A172 (cell line): ENCODE measurements around the gene LDB3. TPM values are rescaled to one million over a fixed set of nuclear protein-coding genes. Genes with fewer than 3 reads are reported as not detected.

ENCODE experiments used
- DNase-seq: peaks from one replicate; pipeline ENCODE4 v3.0.0-alpha.2; 2015; ENCODE audit warnings: low spot score
- total RNA-seq: library from RNA; depleted of rRNA; stranded (reverse); fragments of >200 nt; shearing (Covaris generic); gene quantifications from 2 replicates; pipeline ENCODE4 v1.2.3, GENCODE V29; 2014

LDB3 gene
- total RNA-seq, 1 experiment from 2014 or later = 0.10 TPM

- no peak for DNase-seq
These were observed 17.8 kb downstream of the LDB3 start for GRCh38 chr10:86685893-86686632.

- no peak for DNase-seq
These were observed 18.7 kb downstream of the LDB3 start for GRCh38 chr10:86686972-86687371.

GRCh38 chr10:86687750-86688149 is 19.4 kb downstream of the LDB3 start:
- DNase-seq = no peak

- peak; percentile 64 for DNase-seq
These were observed 20.1 kb downstream of the LDB3 start for GRCh38 chr10:86688398-86688921.

- DNase-seq = no peak
These were observed 20.8 kb downstream of the LDB3 start for GRCh38 chr10:86689146-86689545.

- DNase-seq = no peak
These were observed 21.9 kb downstream of the LDB3 start for GRCh38 chr10:86690231-86690630.

- peak; percentile 75 for DNase-seq
These were observed 22.4 kb downstream of the LDB3 start for GRCh38 chr10:86690657-86691084.

- no peak for DNase-seq
These were observed 23.2 kb downstream of the LDB3 start for GRCh38 chr10:86691333-86692022.

GRCh38 chr10:86692023-86692514 is 23.8 kb downstream of the LDB3 start:
- DNase-seq = no peak

- no peak for DNase-seq
These were observed 24.4 kb downstream of the LDB3 start for GRCh38 chr10:86692664-86693063.

- DNase-seq = no peak
These were observed 25.0 kb downstream of the LDB3 start for GRCh38 chr10:86693275-86693674.

- peak; percentile 29 for DNase-seq
These were observed 25.5 kb downstream of the LDB3 start for GRCh38 chr10:86693721-86694369.

- no peak for DNase-seq
These were observed 30.1 kb downstream of the LDB3 start for GRCh38 chr10:86698207-86698940.

GRCh38 chr10:86699125-86699524 is 30.8 kb downstream of the LDB3 start:
- DNase-seq = no peak

- no peak for DNase-seq
These were observed 31.2 kb downstream of the LDB3 start for GRCh38 chr10:86699541-86699940.

GRCh38 chr10:86699991-86700840 is 31.9 kb downstream of the LDB3 start:
- DNase-seq = no peak

- DNase-seq = no peak
These were observed 32.7 kb downstream of the LDB3 start for GRCh38 chr10:86700851-86701617.

GRCh38 chr10:86703176-86703575 is 34.9 kb downstream of the LDB3 start:
- DNase-seq = no peak

GRCh38 chr10:86705139-86705538 is 36.8 kb downstream of the LDB3 start:
- DNase-seq = no peak

GRCh38 chr10:86705905-86706304 is 37.6 kb downstream of the LDB3 start:
- DNase-seq = no peak
